SH-SY5Y (cell line): ENCODE results near the gene TMEM63B.

Experiments
- GATA2 ChIP-seq: IDR thresholded peaks from 2 replicates; pipeline ENCODE4 v1.6.1; 2011; ENCODE audit warnings: mild to moderate bottlenecking, low read depth, low read length
- GATA3 ChIP-seq: IDR thresholded peaks from 2 replicates; pipeline ENCODE4 v1.6.1; 2011; ENCODE audit warnings: low read depth, mild to moderate bottlenecking, low read length, moderate library complexity

Gene TMEM63B

DNA sequence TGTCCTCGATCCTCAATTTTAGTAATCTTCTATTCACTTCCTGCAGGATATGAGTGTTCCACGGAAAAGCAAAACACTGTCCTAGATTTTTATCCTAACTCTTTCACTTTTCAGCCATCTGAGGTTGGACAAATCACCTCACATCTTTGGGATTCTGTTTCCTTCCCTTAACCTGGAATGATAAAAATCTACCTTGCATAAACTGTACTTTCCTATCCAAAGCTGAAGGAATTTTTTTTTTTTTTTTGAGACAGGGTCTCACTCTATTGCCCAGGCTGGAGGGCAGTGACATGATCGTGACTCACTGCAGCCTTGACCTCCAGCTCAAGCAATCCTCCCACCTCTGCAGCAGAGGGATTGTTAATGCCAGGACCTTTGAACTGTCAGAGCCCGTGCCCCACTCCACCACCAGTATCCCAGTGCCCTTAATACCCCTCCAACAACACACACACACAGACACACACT is 51.8 kb downstream of the TMEM63B start:
- TF ChIP-seq GATA3 (no peak), GATA2 (no peak)

DNA sequence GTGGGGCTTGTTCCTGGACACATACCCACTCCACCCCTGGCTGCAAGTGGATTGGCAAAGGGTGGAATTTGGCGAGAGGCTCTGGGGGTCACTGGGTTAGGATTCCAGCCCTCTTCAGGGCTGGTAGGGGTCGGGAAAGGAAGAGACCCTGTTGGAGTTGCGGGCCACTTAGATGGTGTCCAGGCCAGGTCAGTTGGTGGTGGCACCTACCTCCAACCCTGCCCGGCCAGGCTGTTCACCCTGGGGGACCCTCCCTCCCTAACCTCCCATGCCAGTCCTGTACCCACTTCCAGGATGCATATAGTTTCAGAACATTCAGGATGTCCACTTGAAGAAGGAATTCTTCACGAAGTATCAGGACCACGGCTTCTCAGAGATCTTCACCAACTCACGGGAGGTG is 52.3 kb downstream of the TMEM63B start:
- TF ChIP-seq GATA3: no peak
- TF ChIP-seq GATA2: no peak

- TF ChIP-seq GATA2 (no peak), GATA3 (no peak)
These were observed 53.1 kb downstream of the TMEM63B start for GRCh38 chr6:44180406-44180805.

DNA sequence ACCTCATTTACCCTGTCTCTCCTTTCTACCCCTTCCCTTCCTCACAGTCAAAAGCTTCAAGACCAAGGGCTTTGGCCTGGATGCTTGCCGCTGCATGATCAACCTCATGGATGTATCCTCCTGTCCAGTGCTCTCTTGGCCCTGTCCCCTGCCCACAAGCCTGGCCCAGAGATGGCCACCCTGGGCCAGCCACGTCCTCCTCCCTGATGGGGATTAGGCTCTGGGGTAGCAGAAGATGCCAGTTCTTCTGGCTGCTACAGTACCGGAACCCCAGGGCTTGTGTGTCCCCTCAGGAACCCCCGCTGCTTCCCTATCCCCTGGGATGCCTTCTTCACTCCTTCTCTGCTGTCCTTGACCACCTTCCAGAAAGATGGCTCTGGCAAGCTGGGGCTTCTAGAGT is 53.5 kb downstream of the TMEM63B start:
- TF ChIP-seq GATA3 (no peak), GATA2 (no peak)

- TF ChIP-seq GATA3: no peak
- no peak for TF ChIP-seq GATA2
These were observed 55.6 kb downstream of the TMEM63B start for GRCh38 chr6:44182911-44183390.

DNA sequence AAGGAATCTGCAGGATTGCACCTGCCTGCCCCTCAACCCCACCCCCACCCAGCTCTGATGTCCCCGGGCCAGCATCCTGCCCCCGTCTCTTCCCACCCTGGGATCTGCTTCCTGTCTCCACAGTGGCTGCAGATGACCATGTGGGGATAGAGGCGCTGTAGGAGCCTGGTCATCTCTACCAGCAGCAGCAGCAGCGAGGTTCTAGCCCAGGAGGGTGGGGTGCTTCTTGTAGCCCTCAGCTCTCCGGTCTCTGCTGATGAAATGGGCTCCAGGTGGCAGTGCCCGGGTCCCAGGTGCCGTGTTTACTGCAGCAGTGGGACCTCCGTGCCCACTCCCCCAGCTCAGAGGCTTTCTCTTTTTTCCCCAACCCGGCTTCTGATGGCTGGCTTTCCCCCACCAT is 56.4 kb downstream of the TMEM63B start:
- TF ChIP-seq GATA3: no peak
- no peak for TF ChIP-seq GATA2

DNA sequence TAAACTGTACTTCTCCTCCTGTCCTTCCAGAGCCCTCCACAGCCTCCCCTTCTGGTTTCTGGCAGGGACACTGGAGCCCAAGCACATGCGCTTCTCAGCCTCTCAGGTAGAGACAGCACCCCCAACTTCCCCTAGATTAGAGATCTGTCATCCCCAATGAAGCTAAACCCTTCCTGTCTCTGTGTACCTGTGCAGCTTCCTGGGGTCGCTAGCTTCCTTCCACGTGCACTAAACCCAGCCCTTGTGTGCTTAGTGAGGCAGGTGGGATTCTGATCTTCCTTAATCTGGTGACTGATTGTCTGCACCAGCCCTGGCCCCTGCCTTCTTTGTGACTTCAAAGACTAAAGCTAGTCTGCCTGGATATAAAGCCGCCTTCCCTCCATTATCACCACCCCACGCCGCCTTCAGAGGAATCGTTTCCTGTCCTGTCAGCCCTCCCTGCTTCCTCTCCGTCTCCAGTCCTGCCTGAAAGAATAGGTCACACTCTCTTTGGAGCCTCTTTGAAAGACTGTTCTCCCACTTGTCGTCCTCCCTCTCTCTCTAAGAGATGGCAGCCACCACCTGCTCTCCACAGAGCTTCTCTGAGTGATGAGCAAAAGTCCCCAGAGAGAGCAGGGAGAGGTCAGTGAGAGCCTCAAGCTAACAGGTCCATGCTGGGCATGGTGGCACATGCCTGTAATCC is 58.7 kb downstream of the TMEM63B start:
- TF ChIP-seq GATA3 (no peak), GATA2 (no peak)

- TF ChIP-seq GATA2: no peak
- no peak for TF ChIP-seq GATA3
These were observed 59.3 kb downstream of the TMEM63B start for GRCh38 chr6:44186635-44187025.

DNA sequence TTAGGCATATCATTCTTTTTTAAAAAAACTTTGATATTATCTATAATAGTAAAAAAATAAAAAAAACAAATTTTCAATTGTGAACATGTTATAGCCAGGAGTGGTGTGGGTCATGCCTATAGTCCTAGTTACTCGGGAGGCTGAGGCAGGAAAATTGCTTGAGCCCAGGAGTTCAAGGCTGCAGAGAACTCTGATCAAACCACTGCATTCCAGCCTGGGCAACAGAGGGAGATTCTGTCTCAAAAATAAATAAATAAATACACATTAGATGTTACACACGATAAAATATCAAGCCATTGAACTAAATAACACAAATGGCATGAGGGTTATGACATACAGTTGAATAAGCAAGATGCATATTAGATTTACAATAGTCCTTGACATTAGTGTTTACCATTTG is 61.5 kb downstream of the TMEM63B start:
- no peak for TF ChIP-seq GATA2
- TF ChIP-seq GATA3: no peak

- TF ChIP-seq GATA2: no peak
- no peak for TF ChIP-seq GATA3
These were observed 61.9 kb downstream of the TMEM63B start for GRCh38 chr6:44189257-44189656.

GRCh38 chr6:44190715-44191114 is 63.4 kb downstream of the TMEM63B start:
- TF ChIP-seq GATA3: no peak
- TF ChIP-seq GATA2: no peak

DNA sequence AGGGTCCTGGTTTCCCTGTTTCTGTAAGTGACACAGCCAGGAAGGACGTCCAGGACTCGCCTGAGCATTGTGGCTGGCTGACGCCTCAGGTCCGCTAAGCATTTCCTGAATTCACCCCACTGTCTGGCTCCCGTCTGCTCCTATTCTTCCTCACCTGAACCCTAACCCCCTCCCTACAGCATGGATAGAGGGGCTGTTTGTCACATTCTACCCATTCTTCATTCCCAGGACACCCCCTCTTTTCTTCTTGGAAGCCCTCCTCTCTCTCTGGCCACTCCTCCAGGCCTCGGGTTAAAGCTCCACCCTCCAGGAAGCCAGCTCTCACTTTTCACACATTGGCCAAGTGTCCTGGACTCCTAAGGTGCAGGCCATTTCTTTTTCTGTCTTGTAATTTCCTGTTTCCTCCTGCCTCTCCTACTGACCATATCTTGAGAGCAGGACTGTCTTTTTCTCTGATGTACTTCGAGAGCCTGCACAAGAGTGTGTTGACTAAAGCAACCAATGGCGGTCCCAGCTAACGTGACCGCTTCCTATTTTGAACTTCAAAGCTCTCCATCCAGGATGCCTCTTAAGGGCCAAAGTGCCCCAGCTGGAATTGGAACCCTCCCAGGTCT is 65.2 kb downstream of the TMEM63B start:
- no peak for TF ChIP-seq GATA2
- TF ChIP-seq GATA3: no peak

DNA sequence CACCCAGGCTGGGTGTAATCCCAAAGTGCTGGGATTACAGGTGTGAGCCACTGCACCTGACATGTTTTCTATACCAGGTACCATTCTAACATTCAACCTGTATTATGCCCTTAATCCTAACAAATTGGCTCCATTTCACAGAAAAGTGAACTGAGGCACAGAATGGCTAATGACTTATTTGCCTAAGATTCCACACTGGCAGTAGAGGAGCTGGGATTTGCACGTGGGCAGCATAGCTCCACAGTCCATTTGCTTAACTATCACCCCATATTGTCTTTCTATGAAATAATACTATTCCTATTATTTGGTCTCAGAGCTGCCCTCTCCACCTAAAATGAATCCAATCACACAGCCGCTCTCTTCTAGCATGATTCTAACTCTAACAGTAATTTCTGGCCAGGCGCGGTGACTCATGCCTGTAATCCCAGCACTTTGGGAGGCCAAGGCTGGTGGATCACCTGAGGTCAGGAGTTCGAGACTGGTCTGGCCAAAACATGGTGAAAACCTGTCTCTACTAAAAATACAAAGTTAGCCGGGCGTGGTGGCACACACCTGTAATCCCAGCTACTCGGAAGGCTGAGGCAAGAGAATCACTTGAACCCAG is 66.1 kb downstream of the TMEM63B start:
- TF ChIP-seq GATA2 (no peak), GATA3 (no peak)

GRCh38 chr6:44194326-44194725 is 67.0 kb downstream of the TMEM63B start:
- TF ChIP-seq GATA2: no peak
- no peak for TF ChIP-seq GATA3

GRCh38 chr6:44198684-44199083 is 71.3 kb downstream of the TMEM63B start:
- no peak for TF ChIP-seq GATA3
- no peak for TF ChIP-seq GATA2
